H1 (cell line): Measurements from ENCODE around the gene ACTRT3. TPM values are rescaled to one million over a fixed set of nuclear protein-coding genes. Genes with fewer than 3 reads are reported as not detected.

Experiments
- CTCF ChIA-PET: fragments of 300-600 bp; sonication (Branson Sonifier 250); formaldehyde crosslinking; loops from one replicate; lab custom pipeline; 2021; ENCODE audit not compliant: partially characterized antibody; lab: Charles Lee
- POLR2A ChIA-PET: fragments of 300-600 bp; sonication (Branson Sonifier 250); formaldehyde crosslinking; loops from one replicate; lab custom pipeline; 2021; ENCODE audit warnings: inconsistent platforms; ENCODE audit not compliant: partially characterized antibody; lab: Charles Lee
- DNase-seq, 2 experiments: peaks; one replicate each; pipeline versions ENCODE4 v3.0.0 to v3.0.0-alpha.2; 2010 to 2022; ENCODE audit warnings: low spot score in 2 of 2, low read depth in 1 of 2, mixed read lengths in 1 of 2
- FAIRE-seq: peaks from 2 replicates; lab custom pipeline; 2011; peaks lifted over from hg19 to GRCh38; lab: Jason Lieb, UNC
- H2AFZ ChIP-seq: 2 replicates; pipeline ENCODE4 v1.8.1; 2012; ENCODE audit warnings: low read length, inconsistent platforms
- H2AK5ac ChIP-seq: 2 replicates; pipeline ENCODE4 v1.6.1; 2013; ENCODE audit warnings: low read depth, low read length
- H2BK120ac ChIP-seq: replicated peaks from 2 replicates; pipeline ENCODE3; 2013; ENCODE audit warnings: low read depth, low read length, inconsistent platforms
- H2BK12ac ChIP-seq: 2 replicates; pipeline ENCODE4 v1.6.1; 2013; ENCODE audit warnings: low read depth, low read length
- H2BK15ac ChIP-seq: 2 replicates; pipeline ENCODE4 v1.6.1; 2013; ENCODE audit warnings: low read length
- H2BK20ac ChIP-seq: 2 replicates; pipeline ENCODE4 v1.6.1; 2013; ENCODE audit warnings: low read length
- H2BK5ac ChIP-seq: 2 replicates; pipeline ENCODE4 v1.6.1; 2013; ENCODE audit warnings: low read depth, low read length
- H3K14ac ChIP-seq: 2 replicates; pipeline ENCODE4 v1.6.1; 2013; ENCODE audit warnings: inconsistent platforms; ENCODE audit not compliant: insufficient read length
- H3K18ac ChIP-seq: 2 replicates; pipeline ENCODE4 v1.6.1; 2013; ENCODE audit warnings: low read length; ENCODE audit errors: extremely low read depth
- H3K23ac ChIP-seq: 2 replicates; pipeline ENCODE4 v1.6.1; 2013; ENCODE audit warnings: inconsistent platforms; ENCODE audit not compliant: insufficient read length
- H3K23me2 ChIP-seq: 2 replicates; pipeline ENCODE4 v1.6.1; 2013; ENCODE audit warnings: low read depth, low read length
- H3K27ac ChIP-seq: 2 replicates; pipeline ENCODE4 v1.6.1; 2011; ENCODE audit warnings: low read depth, low read length, inconsistent platforms
- H3K27me3 ChIP-seq, 4 experiments: replicated peaks in 1 of 4; 1 replicate in 1 of 4; 2 replicates in 3 of 4; pipeline versions ENCODE4 v1.6.1 to v1.8.1; 2011 to 2013; ENCODE audit warnings: low read length in 3 of 4, mild to moderate bottlenecking in 3 of 4, inconsistent platforms in 2 of 4, mixed read lengths in 2 of 4, moderate library complexity in 1 of 4; ENCODE audit not compliant: control insufficient read depth in 3 of 4, insufficient read depth in 3 of 4; ENCODE audit errors: extremely low read depth in 1 of 4
- H3K36me3 ChIP-seq, 4 experiments: 2 replicates each; pipeline versions ENCODE4 v1.6.1 to v1.8.1; 2011 to 2013; ENCODE audit warnings: mild to moderate bottlenecking in 4 of 4, low read length in 3 of 4, moderate library complexity in 2 of 4, control low read depth in 1 of 4, inconsistent platforms in 1 of 4; ENCODE audit not compliant: insufficient read depth in 4 of 4, control insufficient read depth in 2 of 4
- H3K4ac ChIP-seq: replicated peaks from 2 replicates; pipeline ENCODE3; 2013; ENCODE audit warnings: low read length, low read depth, mixed read lengths, inconsistent platforms; ENCODE audit not compliant: insufficient read length
- H3K4me1 ChIP-seq, 4 experiments: replicated peaks in 1 of 4; 1 replicate in 1 of 4; 2 replicates in 3 of 4; pipeline versions ENCODE4 v1.6.1 to v1.8.1; 2011 to 2013; ENCODE audit warnings: low read length in 3 of 4, inconsistent platforms in 2 of 4, mixed read lengths in 1 of 4; ENCODE audit not compliant: insufficient read depth in 4 of 4, control insufficient read depth in 3 of 4
- H3K4me2 ChIP-seq, 2 experiments: 2 replicates each; pipeline versions ENCODE4 v1.6.1 to v1.8.1; 2011 to 2013; ENCODE audit warnings: low read depth in 2 of 2, low read length in 2 of 2, control low read depth in 1 of 2, inconsistent platforms in 1 of 2, mild to moderate bottlenecking in 1 of 2; ENCODE audit not compliant: insufficient read depth in 1 of 2
- H3K4me3 ChIP-seq, 4 experiments: fragments of 200-600, 300-600 bp in 1 of 4; sonication (generic), shearing (Covaris generic), sonication (Bioruptor Twin) in 1 of 4; 2 replicates each; pipeline versions ENCODE4 v1.5.1 to v1.8.1; 2011 to 2016; ENCODE audit warnings: low read length in 4 of 4, low read depth in 3 of 4, control low read depth in 2 of 4, inconsistent platforms in 2 of 4, mild to moderate bottlenecking in 2 of 4, mixed read lengths in 1 of 4, moderate library complexity in 1 of 4; ENCODE audit not compliant: insufficient read depth in 2 of 4; ENCODE audit errors: extremely low read depth in 1 of 4
- H3K56ac ChIP-seq: replicated peaks from 2 replicates; pipeline ENCODE3; 2013; ENCODE audit warnings: low read depth, mild to moderate bottlenecking, mixed read lengths, low read length, inconsistent platforms; ENCODE audit not compliant: insufficient read length
- H3K79me1 ChIP-seq: 2 replicates; pipeline ENCODE4 v1.6.1; 2013; ENCODE audit warnings: low read depth, low read length, control low read depth
- H3K79me2 ChIP-seq, 2 experiments: 2 replicates each; pipeline versions ENCODE4 v1.6.1 to v1.8.1; 2012 to 2013; ENCODE audit warnings: low read length in 2 of 2, mild to moderate bottlenecking in 2 of 2, inconsistent platforms in 1 of 2; ENCODE audit not compliant: insufficient read depth in 2 of 2, control insufficient read depth in 1 of 2
- H3K9ac ChIP-seq, 4 experiments: replicated peaks in 1 of 4; 1 replicate in 1 of 4; 2 replicates in 3 of 4; pipeline versions ENCODE4 v1.6.1 to v1.8.1; 2011 to 2013; ENCODE audit warnings: low read depth in 3 of 4, low read length in 3 of 4, control low read depth in 2 of 4, mild to moderate bottlenecking in 2 of 4, moderate library complexity in 2 of 4, inconsistent platforms in 1 of 4; ENCODE audit errors: extremely low read depth in 1 of 4
- H3K9me3 ChIP-seq, 2 experiments: 2 replicates each; pipeline versions ENCODE4 v1.6.1 to v1.8.1; 2012 to 2013; ENCODE audit warnings: mild to moderate bottlenecking in 2 of 2, moderate library complexity in 2 of 2, control low read depth in 1 of 2, inconsistent platforms in 1 of 2, low read depth in 1 of 2, low read length in 1 of 2, mixed read lengths in 1 of 2; ENCODE audit not compliant: insufficient read depth in 2 of 2
- H4K20me1 ChIP-seq, 2 experiments: replicated peaks in 1 of 2; 2 replicates each; pipeline versions ENCODE3 to v1.8.1; 2011 to 2013; ENCODE audit warnings: inconsistent platforms in 2 of 2, low read length in 2 of 2, mild to moderate bottlenecking in 1 of 2; ENCODE audit not compliant: insufficient read depth in 2 of 2, control insufficient read depth in 1 of 2
- H4K5ac ChIP-seq: 2 replicates; pipeline ENCODE4 v1.6.1; 2013; ENCODE audit warnings: low read length, low read depth, mixed read lengths, inconsistent platforms; ENCODE audit not compliant: insufficient read length
- H4K8ac ChIP-seq: 2 replicates; pipeline ENCODE4 v1.8.0; 2013; ENCODE audit warnings: mild to moderate bottlenecking, moderate library complexity, low read length, inconsistent platforms; ENCODE audit not compliant: insufficient read depth; ENCODE audit errors: extremely low read depth
- H4K91ac ChIP-seq: replicated peaks from 2 replicates; pipeline ENCODE3; 2013; ENCODE audit warnings: low read length, mixed read lengths, inconsistent platforms; ENCODE audit not compliant: insufficient read length
- CBX8 ChIP-seq: fragments of 300-800, 300-1000 bp; sonication (generic); IDR thresholded peaks from 2 replicates; pipeline ENCODE4 v1.7.1; 2016; ENCODE audit warnings: low read depth, low read length, borderline replicate concordance
- E2F6 ChIP-seq: IDR thresholded peaks from 2 replicates; pipeline ENCODE4 v1.6.1; 2012; ENCODE audit warnings: inconsistent platforms
- KDM5A ChIP-seq: fragments of 200-600 bp; IDR thresholded peaks from 2 replicates; pipeline ENCODE4 v1.7.1; 2012; ENCODE audit warnings: mild to moderate bottlenecking, low read length, inconsistent platforms, mixed read lengths
- MAX ChIP-seq: IDR thresholded peaks from 2 replicates; pipeline ENCODE4 v1.6.1; 2012; ENCODE audit warnings: inconsistent platforms
- RAD21 ChIP-seq, 2 experiments: IDR thresholded peaks in 1 of 2; conservative IDR thresholded peaks in 1 of 2; 2 replicates each; pipeline ENCODE4 v1.6.1; 2011; ENCODE audit warnings: low read depth in 2 of 2, low read length in 2 of 2, improper control_type of control experiment in 1 of 2, inconsistent platforms in 1 of 2, mild to moderate bottlenecking in 1 of 2, moderate library complexity in 1 of 2
- TAF7 ChIP-seq: optimal IDR thresholded peaks from 2 replicates; pipeline ENCODE3; 2011; ENCODE audit warnings: low read depth, mild to moderate bottlenecking, inconsistent platforms, low read length, moderate library complexity, borderline replicate concordance
- WGBS, 2 experiments: shearing (Covaris generic) in 1 of 2; methylation state at CpG; one replicate each; pipeline versions ENCODE4 v1.1.6 to v1.1.7; 2013 to 2015; ENCODE audit warnings: low lambda C conversion rate in 2 of 2, mixed read lengths in 2 of 2, inconsistent platforms in 1 of 2, low coverage in 1 of 2, missing lambda C conversion rate in 1 of 2; ENCODE audit not compliant: insufficient replicate concordance in 2 of 2, insufficient coverage in 1 of 2, insufficient read length in 1 of 2; ENCODE audit errors: extremely low coverage in 1 of 2, missing lambda C conversion rate in 1 of 2; 5-methylcytosine and 5-hydroxymethylcytosine counted together
- polyA plus RNA-seq, 7 experiments: library from polyadenylated mRNA; depleted of rRNA in 3 of 7; stranded (reverse) in 5 of 7; unstranded in 2 of 7; fragments of >200 nt in 5 of 7; fragments of 200-250 nt in 2 of 7; gene quantifications; 1 replicate in 5 of 7; 2 replicates in 1 of 7; 4 replicates in 1 of 7; pipeline versions ENCODE4 v1.2.1 to v1.2.3, GENCODE V29; 2011 to 2013; ENCODE audit warnings: missing spikeins in 2 of 7, mixed read lengths in 2 of 7
- total RNA-seq: library from RNA; stranded (reverse); fragmentation: NEBNext Ultra II Directional; extraction: Animal tissue kit (Norgen Biotek cat#: 25700); gene quantifications from 2 replicates; pipeline ENCODE4 v1.2.1, GENCODE V29; 2021

Gene ACTRT3
- total and polyA plus RNA-seq, 2 of the 8 experiments (the other 6 are each of a cell fraction or from before 2014, with no cell fraction given), result 3.4 to 5.9 TPM

- WGBS, 2 experiments, result 58% methylated on average over 27 of the region's 27 CpGs; no CpG with 5 or more reads in 1 of the 2 experiments
- no peak overlapping the region for H2AK5ac ChIP-seq
- CTCF ChIA-PET, result interaction anchor here (0.6 to 1.2 kb wide), 5 partner anchors 21 to 1751 kb away, joined by 3 read pairs; no protein-coding TSS in a partner anchor
- peak; percentile 97 for TF ChIP-seq MAX
- TF ChIP-seq CBX8, result no peak
- peak; percentile 85 for TF ChIP-seq E2F6
- no peak for TF ChIP-seq KDM5A
- no peak for TF ChIP-seq TAF7
- TF ChIP-seq RAD21 (IDR thresholded peaks at IDR 0.05 in 1 of 2, conservative IDR thresholded peaks at IDR 0.05 in 1 of 2; ENCODE audit: low read depth in 2 of 2, low read length in 2 of 2), result peak; percentile 39 to 57
These were observed 44.6 kb upstream of the ACTRT3 start for GRCh38 chr3:169813757-169814517.

More at GRCh38 chr3:169813757-169814517, 44.6 kb upstream of the ACTRT3 start:
- H3K27me3 ChIP-seq, result peaks cover 0 to 7% (median 4%) of the 10 kb centered on the region in 4 experiments; a peak in 6 of 7 replicates
- no peak overlapping the region for H3K23ac ChIP-seq
- H3K23me2 ChIP-seq, result peaks cover 4% of the 10 kb centered on the region; the same call in 1 of the 2 replicates
- peak; percentile 66 for FAIRE-seq
- H3K4me3 ChIP-seq, result peak overlapping the region in 1 of 4 experiments; percentile 73; a peak in 2 of 8 replicates
- H3K14ac ChIP-seq, result no peak overlapping the region
- H3K18ac ChIP-seq, result peak overlapping the region; percentile 66; the same call in 1 of the 2 replicates
- peak overlapping the region; percentile 79 to 93 for H3K4me2 ChIP-seq
- peak overlapping the region; percentile 76; the same call in 1 of the 2 replicates for H2BK15ac ChIP-seq
- H3K9me3 ChIP-seq, result no peaks in the 10 kb centered on the region; a peak in 1 of 4 replicates
- H2BK12ac ChIP-seq, result peak overlapping the region; percentile 77; the same call in 1 of the 2 replicates
- no peak overlapping the region for H2BK120ac ChIP-seq
- no peaks in the 10 kb centered on the region for H4K20me1 ChIP-seq
- H4K91ac ChIP-seq, result peak overlapping the region; percentile 93
- peaks cover 7 to 20% (median 10%) of the 10 kb centered on the region in 4 experiments; a peak in 6 of 7 replicates for H3K4me1 ChIP-seq
- no peak overlapping the region for H2BK5ac ChIP-seq
- no peak overlapping the region for H3K56ac ChIP-seq
- DNase-seq, result peak; percentile 54 to 68
- H3K79me2 ChIP-seq, result no peaks in the 10 kb centered on the region
- H2AFZ ChIP-seq, result peak overlapping the region; percentile 98
- H3K79me1 ChIP-seq, result no peaks in the 10 kb centered on the region
- H4K5ac ChIP-seq, result no peak overlapping the region
- no peak overlapping the region for H3K4ac ChIP-seq
- no peaks in the 10 kb centered on the region for H3K36me3 ChIP-seq
- POLR2A ChIA-PET, result interaction anchor here (1.2 kb wide), 1 partner anchor 153 kb away, joined by 5 read pairs; the partner anchor contains the start of gene SEC62
- no peak overlapping the region for H3K27ac ChIP-seq
- no peak overlapping the region for H3K9ac ChIP-seq
- peak overlapping the region; percentile 86 for H4K8ac ChIP-seq
- H2BK20ac ChIP-seq, result no peak overlapping the region
